B cell (primary cell): ENCODE measurements around the gene ZNF423. TPM values are rescaled to one million over a fixed set of nuclear protein-coding genes. Genes with fewer than 3 reads are reported as not detected.

Source experiments
- ATAC-seq: fragments of 200-7000 bp; cut with Tn5 transposase; one replicate; pipeline ENCODE4 v1.10.0; 2021; ENCODE audit warnings: low read depth, mild to moderate bottlenecking, moderate number of reproducible peaks, moderate library complexity
- CTCF ChIA-PET: fragments of 350-600 bp; sonication (Branson Sonifier 250); formaldehyde crosslinking; loops from one replicate; lab custom pipeline; 2021; ENCODE audit warnings: antibody characterized with exemption, inconsistent platforms; lab: Charles Lee
- POLR2A ChIA-PET: fragments of 350-600 bp; sonication (Branson Sonifier 250); formaldehyde crosslinking; loops from one replicate; lab custom pipeline; 2021; ENCODE audit warnings: antibody characterized with exemption; lab: Charles Lee
- DNase-seq: peaks from one replicate; pipeline ENCODE4 v3.0.0; 2013
- H2AFZ ChIP-seq: 2 replicates; pipeline ENCODE4 v1.6.1; 2012; ENCODE audit warnings: mild to moderate bottlenecking, low read depth, low read length; ENCODE audit not compliant: insufficient read depth, poor library complexity, severe bottlenecking
- H3K27ac ChIP-seq, 2 donors: 1 replicate in 1 of 2; 2 replicates in 1 of 2; pipeline ENCODE4 v1.5.1; 2012 to 2013; ENCODE audit warnings: low read length in 2 of 2, mild to moderate bottlenecking in 2 of 2, moderate library complexity in 1 of 2
- H3K27me3 ChIP-seq, 4 experiments: fragments of 200-600 bp in 1 of 4; sonication (generic) in 1 of 4; replicated peaks in 1 of 4; 1 replicate in 2 of 4; 2 replicates in 2 of 4; pipeline versions ENCODE4 v1.6.1 to v1.7.0; 2013 to 2016; ENCODE audit warnings: low read length in 3 of 4, mild to moderate bottlenecking in 2 of 4, mixed read lengths in 1 of 4, moderate library complexity in 1 of 4; ENCODE audit not compliant: insufficient read depth in 4 of 4, control insufficient read depth in 3 of 4; ENCODE audit errors: control extremely low read depth in 1 of 4
- H3K36me3 ChIP-seq, 2 experiments: replicated peaks in 1 of 2; 1 replicate in 1 of 2; 2 replicates in 1 of 2; pipeline versions ENCODE4 v1.6.1 to v1.7.1; 2013; ENCODE audit warnings: low read length in 1 of 2; ENCODE audit not compliant: insufficient read depth in 2 of 2, control insufficient read depth in 1 of 2; ENCODE audit errors: control extremely low read depth in 1 of 2, extremely low read depth in 1 of 2
- H3K4me1 ChIP-seq, 2 donors: fragments of 200-600 bp in 1 of 2; sonication (generic) in 1 of 2; 1 replicate in 1 of 2; 2 replicates in 1 of 2; pipeline versions ENCODE4 v1.5.1 to v1.6.1; 2013 to 2017; ENCODE audit warnings: low read length in 2 of 2; ENCODE audit not compliant: control insufficient read depth in 2 of 2, insufficient read depth in 2 of 2
- H3K4me2 ChIP-seq: replicated peaks from 2 replicates; pipeline ENCODE3; 2012; ENCODE audit warnings: mild to moderate bottlenecking, low read depth, low read length; ENCODE audit not compliant: poor library complexity, severe bottlenecking
- H3K4me3 ChIP-seq, 5 experiments: fragments of 200-600 bp in 1 of 5; sonication (generic) in 1 of 5; 1 replicate in 3 of 5; 2 replicates in 2 of 5; pipeline versions ENCODE4 v1.5.1 to v1.7.0; 2011 to 2016; ENCODE audit warnings: low read length in 4 of 5, mild to moderate bottlenecking in 4 of 5, low read depth in 2 of 5, control low read depth in 1 of 5, moderate library complexity in 1 of 5; ENCODE audit not compliant: insufficient read depth in 1 of 5; ENCODE audit errors: control extremely low read depth in 1 of 5, extremely low read depth in 1 of 5
- H3K79me2 ChIP-seq: fragments of 200-600 bp; sonication (generic); one replicate; pipeline ENCODE4 v1.6.0; 2016; ENCODE audit warnings: low read length; ENCODE audit not compliant: control insufficient read depth, insufficient read depth
- H3K9ac ChIP-seq: fragments of 200-600 bp; sonication (generic); 2 replicates; pipeline ENCODE4 v1.6.1; 2017; ENCODE audit warnings: mild to moderate bottlenecking, low read length, moderate library complexity
- H3K9me3 ChIP-seq, 3 donors: one replicate each; pipeline versions ENCODE4 v1.6.1 to v1.7.1; 2013; ENCODE audit warnings: low read length in 2 of 3; ENCODE audit not compliant: control insufficient read depth in 2 of 3, insufficient read depth in 1 of 3; ENCODE audit errors: control extremely low read depth in 1 of 3
- H4K20me1 ChIP-seq: 2 replicates; pipeline ENCODE4 v1.6.0; 2012; ENCODE audit warnings: mild to moderate bottlenecking, low read length; ENCODE audit not compliant: insufficient read depth, control insufficient read depth, poor library complexity, severe bottlenecking
- H3K27ac Mint-ChIP-seq: one replicate; pipeline ENCODE4 v1.8.0; 2021; ENCODE audit warnings: mixed read lengths
- H3K27me3 Mint-ChIP-seq: one replicate; pipeline ENCODE4 v1.8.0; 2021; ENCODE audit warnings: mixed read lengths
- H3K4me1 Mint-ChIP-seq: one replicate; pipeline ENCODE4 v1.8.0; 2021; ENCODE audit warnings: mixed read lengths
- H3K4me3 Mint-ChIP-seq: one replicate; pipeline ENCODE4 v1.8.0; 2021; ENCODE audit warnings: mixed read lengths
- H3K9me3 Mint-ChIP-seq: one replicate; pipeline ENCODE4 v1.8.0; 2022; ENCODE audit warnings: mixed read lengths; ENCODE audit not compliant: insufficient read depth
- EZH2 ChIP-seq: IDR thresholded peaks from 2 replicates; pipeline ENCODE4 v1.6.1; 2012; ENCODE audit warnings: borderline replicate concordance, low read depth, mild to moderate bottlenecking, moderate library complexity, low read length; ENCODE audit not compliant: insufficient read depth, poor library complexity, severe bottlenecking
- WGBS: methylation state at CpG from one replicate; pipeline ENCODE4 v1.1.5; 2013; ENCODE audit warnings: missing lambda C conversion rate; ENCODE audit not compliant: insufficient coverage; 5-methylcytosine and 5-hydroxymethylcytosine counted together
- intact Hi-C: fragments of 100-400 bp; cut with micrococcal nuclease; formaldehyde crosslinking; loops from one replicate; pipeline ENCODE4 v1.10.0; 2022
- polyA plus RNA-seq: library from polyadenylated mRNA; depleted of rRNA; stranded (reverse); fragments of >200 nt; gene quantifications from 2 replicates; pipeline ENCODE4 v1.2.3, GENCODE V29; 2012
- total RNA-seq, 2 donors: library from RNA; stranded (reverse); fragments of 120-200 nt in 1 of 2; gene quantifications; 1 replicate in 1 of 2; 2 replicates in 1 of 2; pipeline versions ENCODE4 v1.2.3 to v1.2.4, GENCODE V29; 2013 to 2022
- TF ChIP-seq, protein P1 (sequence below): fragments of 200-600 bp; IDR thresholded peaks from one replicate; pipeline ENCODE4 v1.8.0; 2022; ENCODE audit warnings: antibody characterized with exemption, mild to moderate bottlenecking

The ZNF423 gene
- total and polyA plus RNA-seq, 2 donors (not counting 1 experiment from before 2014, with no cell fraction given) = not detected

DNA sequence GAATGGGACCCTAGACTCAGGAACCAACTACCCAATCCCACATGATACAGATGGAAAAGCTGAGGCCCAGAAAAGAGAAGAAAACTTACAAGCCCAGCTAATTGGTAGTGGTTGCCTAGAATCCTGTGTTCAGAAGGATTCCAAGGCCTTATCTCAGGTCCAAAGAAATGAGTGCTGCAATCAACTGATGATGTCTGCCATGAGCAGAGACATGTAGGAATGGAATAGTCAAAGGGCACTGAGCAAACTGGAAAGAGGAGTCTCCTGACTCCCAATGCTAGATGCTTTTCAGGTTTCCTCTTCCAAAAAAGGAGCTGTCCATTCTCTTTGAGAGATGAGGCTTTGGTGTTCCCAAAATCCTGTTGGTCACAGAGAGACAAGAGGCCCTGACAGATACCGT lies 210.6 kb downstream of the ZNF423 start:
- ATAC-seq (no peak), DNase-seq (no peak)
- peaks cover 4 to 25% (median 24%) of the 10 kb centered on the region in 3 donors for H3K9me3 ChIP-seq
- Mint-ChIP-seq H3K4me3 (no peak overlapping the region), H3K9me3 (peaks cover 17% of the 10 kb centered on the region), H3K27me3 (peaks cover under 1% of the 10 kb centered on the region), H3K4me1 (no peaks in the 10 kb centered on the region), H3K27ac (no peak overlapping the region)
- WGBS = no CpG with 5 or more reads among the region's 1 CpG
- ChIA-PET POLR2A (no interaction called here), CTCF (no interaction called here)
- H3K4me2 ChIP-seq = no peak overlapping the region
- H4K20me1 ChIP-seq = no peaks in the 10 kb centered on the region
- no peaks in the 10 kb centered on the region for H3K27me3 ChIP-seq
- no peak overlapping the region for H3K9ac ChIP-seq
- no peak overlapping the region for H2AFZ ChIP-seq
- H3K27ac ChIP-seq = no peak overlapping the region
- no peaks in the 10 kb centered on the region for H3K79me2 ChIP-seq
- no peak overlapping the region for H3K4me3 ChIP-seq
- H3K4me1 ChIP-seq = peaks cover 0 to 5% of the 10 kb centered on the region in 2 donors
- H3K36me3 ChIP-seq = no peaks in the 10 kb centered on the region
- intact Hi-C loops = no loop called here
- TF ChIP-seq EZH2 = no peak
- TF ChIP-seq, protein P1, sequence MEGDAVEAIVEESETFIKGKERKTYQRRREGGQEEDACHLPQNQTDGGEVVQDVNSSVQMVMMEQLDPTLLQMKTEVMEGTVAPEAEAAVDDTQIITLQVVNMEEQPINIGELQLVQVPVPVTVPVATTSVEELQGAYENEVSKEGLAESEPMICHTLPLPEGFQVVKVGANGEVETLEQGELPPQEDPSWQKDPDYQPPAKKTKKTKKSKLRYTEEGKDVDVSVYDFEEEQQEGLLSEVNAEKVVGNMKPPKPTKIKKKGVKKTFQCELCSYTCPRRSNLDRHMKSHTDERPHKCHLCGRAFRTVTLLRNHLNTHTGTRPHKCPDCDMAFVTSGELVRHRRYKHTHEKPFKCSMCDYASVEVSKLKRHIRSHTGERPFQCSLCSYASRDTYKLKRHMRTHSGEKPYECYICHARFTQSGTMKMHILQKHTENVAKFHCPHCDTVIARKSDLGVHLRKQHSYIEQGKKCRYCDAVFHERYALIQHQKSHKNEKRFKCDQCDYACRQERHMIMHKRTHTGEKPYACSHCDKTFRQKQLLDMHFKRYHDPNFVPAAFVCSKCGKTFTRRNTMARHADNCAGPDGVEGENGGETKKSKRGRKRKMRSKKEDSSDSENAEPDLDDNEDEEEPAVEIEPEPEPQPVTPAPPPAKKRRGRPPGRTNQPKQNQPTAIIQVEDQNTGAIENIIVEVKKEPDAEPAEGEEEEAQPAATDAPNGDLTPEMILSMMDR = no peak

DNA sequence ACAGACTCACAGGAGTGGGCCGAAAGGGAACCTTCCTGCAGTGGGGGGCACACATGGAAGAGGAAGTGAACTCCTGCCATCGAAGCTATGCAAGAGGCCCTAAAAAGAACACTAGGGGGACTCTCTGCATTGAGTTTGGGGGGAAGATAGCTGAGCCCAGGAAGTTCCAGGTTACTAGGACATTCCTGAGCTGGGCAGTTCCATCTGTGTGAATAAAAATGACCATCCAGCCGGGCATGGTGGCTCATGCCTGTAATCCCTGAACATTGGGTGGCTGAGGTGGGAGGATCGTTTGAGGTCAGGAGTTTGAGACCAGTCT lies 211.8 kb downstream of the ZNF423 start:
- POLR2A ChIA-PET = no interaction called here
- Histone ChIP-seq H3K27me3 (no peaks in the 10 kb centered on the region), H3K4me2 (no peak overlapping the region), H3K27ac (no peak overlapping the region), H4K20me1 (no peaks in the 10 kb centered on the region), H2AFZ (no peak overlapping the region), H3K79me2 (no peaks in the 10 kb centered on the region), H3K36me3 (no peaks in the 10 kb centered on the region), H3K9ac (no peak overlapping the region), H3K4me1 (peaks cover 0 to 5% of the 10 kb centered on the region in 2 donors), H3K9me3 (peaks cover 4 to 25% (median 24%) of the 10 kb centered on the region in 3 donors), H3K4me3 (no peak overlapping the region)
- Mint-ChIP-seq H3K4me3 (no peak overlapping the region), H3K27me3 (peaks cover 4% of the 10 kb centered on the region), H3K27ac (no peak overlapping the region), H3K9me3 (peaks cover 14% of the 10 kb centered on the region), H3K4me1 (peaks cover 1% of the 10 kb centered on the region)
- intact Hi-C loops = no loop called here
- no peak for DNase-seq
- TF ChIP-seq EZH2 = no peak
- TF ChIP-seq, protein P1 = no peak
- WGBS = 17% methylated on average over 3 of the region's 4 CpGs
- ATAC-seq = no peak
- CTCF ChIA-PET = no interaction called here
